Measurements from ENCODE around the gene DTNB.

The DTNB gene

DNA sequence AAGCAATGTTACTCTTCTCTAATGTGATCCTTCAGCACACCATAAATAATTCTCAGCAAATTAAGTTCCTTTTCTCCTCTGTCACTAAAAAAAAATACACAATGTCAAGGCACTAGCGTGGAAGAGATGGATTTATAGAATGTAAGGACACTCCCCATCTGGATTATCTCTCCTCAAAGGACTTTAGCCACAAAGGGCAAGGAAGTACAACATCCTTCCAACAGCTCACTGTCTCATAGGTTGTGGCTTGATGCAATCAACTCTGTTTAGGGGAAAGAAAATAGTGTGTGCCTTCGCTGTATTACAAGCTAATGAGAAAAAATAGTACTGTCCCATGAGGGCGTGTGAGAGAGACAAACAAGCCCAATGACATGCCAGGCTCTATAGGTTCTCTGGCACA lies 202.6 kb downstream of the DTNB start:
- no peak for DNase-seq (ENCODE audit: low read depth, low spot score)

DNA sequence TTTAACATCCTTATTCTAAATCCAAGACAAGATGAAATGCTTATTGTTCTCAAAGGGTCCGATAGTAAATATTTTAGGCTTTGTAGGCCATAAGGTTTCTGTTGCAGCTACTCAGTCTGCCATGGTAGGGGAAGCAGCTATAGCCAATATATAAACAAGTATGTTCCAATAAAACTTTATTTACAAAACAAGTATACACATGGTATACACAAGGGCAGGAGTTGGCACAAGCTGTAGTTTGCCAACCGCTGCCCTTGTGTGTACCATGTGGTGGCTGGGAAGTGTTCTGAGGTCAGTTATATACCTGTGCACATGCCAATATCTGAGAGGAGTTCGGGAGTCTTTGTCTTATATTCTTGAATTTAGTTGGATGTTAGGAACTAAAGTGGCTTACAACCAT lies 205.6 kb downstream of the DTNB start:
- no peak for DNase-seq (ENCODE audit: low read depth, low spot score)

DNA sequence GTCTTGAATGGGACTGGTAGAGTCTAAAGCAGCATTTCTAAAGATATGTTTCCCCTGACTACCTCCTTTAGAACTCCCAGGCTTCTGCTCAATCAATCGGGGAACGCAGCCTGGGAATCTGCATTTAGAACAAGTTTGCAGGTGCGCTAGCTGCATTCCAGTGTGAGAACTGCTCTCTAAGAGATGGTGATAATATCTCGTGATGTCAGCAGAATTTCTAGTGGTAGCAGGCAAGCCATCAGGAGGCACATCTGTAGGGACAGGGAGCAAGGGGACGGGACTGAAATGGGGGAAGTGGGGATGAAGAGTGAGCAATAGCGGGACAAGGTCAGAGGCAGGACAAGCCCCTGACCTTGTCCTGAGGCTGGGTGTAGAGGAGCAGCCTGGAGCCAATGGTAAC lies 211.4 kb downstream of the DTNB start:
- no peak for DNase-seq (ENCODE audit: low read depth, low spot score)

DNA sequence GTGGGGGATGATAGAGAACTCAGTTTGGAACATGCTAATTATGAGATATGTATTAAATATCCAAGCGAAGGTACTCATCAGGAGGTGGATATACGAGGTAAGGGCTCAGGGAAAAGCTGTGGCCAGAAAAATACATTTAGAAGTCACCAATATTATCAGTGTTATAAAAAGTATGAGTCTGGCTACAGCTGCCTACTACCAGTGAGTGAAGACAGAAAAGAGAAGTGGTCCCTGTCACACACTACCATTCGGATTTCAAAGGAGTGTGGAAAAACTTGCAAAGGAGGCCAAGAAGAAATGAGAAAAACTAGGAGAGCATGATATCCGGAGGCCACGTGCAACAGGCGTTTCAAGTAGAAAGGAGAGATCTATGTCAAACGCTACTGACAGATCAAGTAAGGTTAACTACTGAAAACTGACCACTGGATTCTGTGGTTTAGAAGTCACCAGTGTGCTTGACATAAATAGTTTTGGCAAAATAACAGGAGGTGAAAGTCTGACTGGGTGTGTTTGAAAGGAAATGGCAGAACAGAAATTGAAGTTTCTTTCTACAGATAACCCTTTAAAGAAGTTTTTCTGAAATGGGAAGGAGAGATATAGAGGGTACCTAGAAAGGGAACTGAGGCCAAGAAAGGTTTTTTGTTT lies 213.0 kb downstream of the DTNB start:
- no peak for DNase-seq (ENCODE audit: low read depth, low spot score)

DNA sequence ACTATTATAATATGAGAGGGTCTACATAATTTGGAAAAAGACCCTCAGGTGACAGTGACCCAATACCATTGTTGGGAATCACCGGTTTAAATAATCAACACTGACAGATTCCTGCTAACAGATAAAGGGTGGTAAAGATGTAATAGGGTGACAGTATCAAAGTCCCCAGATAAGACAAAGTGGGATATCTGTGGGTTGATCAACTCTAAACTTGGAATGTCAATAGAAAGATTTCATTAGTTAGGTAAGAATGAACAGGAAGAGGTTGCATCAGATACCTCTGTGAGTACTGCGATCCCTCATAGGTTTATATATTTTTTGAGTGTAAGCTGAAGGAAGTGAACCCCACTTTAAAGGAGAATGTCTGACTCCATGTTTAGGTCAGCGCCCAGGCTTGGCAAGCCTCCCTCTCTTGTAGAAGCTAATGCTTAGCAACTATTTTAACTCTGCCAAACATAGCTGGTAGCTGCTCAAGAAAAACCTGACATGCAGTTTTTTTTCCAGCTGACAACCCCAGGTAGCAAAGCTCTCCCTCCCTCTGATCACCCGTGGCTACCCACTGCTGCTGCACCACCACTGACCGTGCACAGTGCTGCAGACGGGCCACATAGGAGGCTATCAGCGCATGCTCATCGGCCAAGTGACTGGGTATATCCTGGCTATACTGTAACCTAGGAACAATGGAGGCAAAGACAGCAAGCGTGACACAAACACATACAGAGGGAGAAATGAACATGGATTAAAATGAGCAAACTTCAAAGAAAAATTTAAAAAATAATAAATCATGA lies 218.4 kb downstream of the DTNB start:
- no peak for DNase-seq (ENCODE audit: low read depth, low spot score)

DNA sequence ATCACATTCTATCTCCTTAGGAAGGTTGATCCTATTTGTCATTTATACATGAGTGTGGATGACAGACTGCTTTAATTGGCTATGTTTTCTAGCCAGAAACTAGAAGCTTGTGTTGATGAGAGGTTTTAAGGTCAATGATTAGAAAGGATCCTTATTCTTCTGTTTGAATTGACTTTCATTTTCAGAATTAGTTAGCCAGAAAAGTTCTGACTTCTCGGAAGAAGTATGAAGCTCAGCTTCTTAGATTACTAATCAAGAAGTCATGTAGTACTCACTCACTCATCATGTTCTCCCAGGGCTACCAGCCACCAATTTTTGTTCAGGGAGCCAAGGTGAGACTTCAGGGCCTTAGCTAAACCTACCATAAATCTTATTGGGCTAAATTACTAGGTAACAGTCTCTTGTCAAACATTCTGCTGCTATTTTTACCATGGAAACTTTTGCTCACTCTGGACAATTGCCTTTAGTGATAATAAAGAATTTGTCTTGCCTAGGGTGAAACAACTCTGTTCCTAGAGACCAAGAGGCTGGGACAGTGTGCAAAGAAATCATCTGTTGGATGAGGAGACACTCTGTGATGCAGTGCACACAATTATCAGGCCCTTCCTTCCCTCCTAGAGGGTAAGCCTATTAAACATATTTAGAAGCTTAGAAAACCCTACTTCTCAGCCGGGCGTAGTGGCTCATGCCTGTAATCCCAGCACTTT lies 220.0 kb downstream of the DTNB start:
- no peak for DNase-seq (ENCODE audit: low read depth, low spot score)

DNA sequence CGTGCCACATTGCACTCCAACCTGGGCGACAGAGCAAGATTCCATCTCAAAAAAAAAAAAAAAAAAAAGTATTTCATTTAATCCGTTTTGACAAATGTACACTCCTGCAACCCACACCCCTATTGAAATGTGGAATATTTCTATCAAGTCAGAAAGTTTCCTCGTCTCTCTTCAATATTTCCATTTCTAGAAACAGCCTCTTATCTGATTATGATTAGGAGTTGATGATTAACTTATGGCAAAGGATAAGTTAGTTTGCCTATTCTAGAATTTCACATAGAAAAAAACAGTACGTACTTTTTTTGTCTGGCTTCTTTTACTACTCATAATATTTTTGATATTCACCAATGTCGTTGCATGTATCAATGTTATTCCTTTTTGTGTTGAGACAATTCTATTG lies 224.6 kb downstream of the DTNB start:
- DNase-seq (ENCODE audit: low read depth, low spot score), result no peak

DNA sequence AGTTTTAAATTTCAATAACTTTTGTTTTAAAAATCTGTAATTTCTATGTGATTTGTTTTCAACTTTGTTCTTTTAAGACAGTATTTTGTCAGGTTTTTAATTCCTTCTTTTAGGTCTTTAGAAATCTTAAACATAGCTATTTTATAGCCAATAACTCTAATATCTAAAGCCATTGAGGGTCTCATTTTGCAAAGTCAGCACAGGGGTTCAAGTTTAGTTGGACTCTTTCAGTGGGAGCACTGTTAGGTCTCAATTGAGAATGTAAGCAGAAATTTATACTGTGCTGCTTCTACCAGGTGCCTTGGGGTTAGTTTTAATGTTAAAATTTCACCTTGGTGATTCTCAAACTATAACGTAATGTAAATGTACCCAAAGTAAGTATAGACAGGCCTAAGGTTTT lies 226.4 kb downstream of the DTNB start:
- no peak for DNase-seq (ENCODE audit: low read depth, low spot score)

DNA sequence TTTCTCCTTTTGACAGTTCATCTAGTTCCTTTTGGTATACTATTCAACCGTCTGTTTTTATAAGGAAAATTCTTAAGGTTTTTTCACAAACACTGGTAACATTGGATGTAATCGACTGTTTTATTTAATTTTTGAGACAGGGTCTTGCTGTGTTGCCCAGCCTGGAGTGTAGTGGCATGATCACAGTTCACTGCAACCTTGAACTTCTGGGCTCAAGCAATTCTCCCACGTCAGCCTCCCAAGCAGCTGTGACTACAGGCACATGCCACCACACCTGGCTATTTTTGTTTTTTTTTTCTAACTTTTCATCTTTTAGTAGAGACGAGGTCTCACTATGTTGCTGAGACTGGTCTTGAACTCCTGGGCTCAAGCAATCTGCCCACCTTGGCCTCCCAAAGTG lies 227.3 kb downstream of the DTNB start:
- DNase-seq (ENCODE audit: low read depth, low spot score), result no peak

DNA sequence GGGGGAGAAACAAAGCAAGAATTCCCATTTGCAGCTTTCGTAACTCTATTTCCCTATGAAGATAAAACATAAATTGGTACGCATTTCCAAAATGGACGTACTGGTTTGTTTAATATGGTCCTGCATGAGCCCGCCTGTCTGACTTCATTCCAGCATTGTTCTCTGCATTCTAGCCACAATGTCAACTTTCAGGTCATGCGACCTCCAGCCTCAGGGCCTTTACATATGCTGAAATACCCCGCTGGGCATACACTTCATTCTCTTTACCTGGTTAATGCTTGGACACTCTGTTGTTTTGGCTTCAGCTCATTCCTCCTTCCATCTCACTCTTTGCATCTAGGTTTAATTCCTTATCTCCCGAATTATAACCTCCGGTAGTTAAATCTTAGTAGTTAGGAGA lies 227.9 kb downstream of the DTNB start:
- DNase-seq (ENCODE audit: low read depth, low spot score), result peak; percentile 45

DNA sequence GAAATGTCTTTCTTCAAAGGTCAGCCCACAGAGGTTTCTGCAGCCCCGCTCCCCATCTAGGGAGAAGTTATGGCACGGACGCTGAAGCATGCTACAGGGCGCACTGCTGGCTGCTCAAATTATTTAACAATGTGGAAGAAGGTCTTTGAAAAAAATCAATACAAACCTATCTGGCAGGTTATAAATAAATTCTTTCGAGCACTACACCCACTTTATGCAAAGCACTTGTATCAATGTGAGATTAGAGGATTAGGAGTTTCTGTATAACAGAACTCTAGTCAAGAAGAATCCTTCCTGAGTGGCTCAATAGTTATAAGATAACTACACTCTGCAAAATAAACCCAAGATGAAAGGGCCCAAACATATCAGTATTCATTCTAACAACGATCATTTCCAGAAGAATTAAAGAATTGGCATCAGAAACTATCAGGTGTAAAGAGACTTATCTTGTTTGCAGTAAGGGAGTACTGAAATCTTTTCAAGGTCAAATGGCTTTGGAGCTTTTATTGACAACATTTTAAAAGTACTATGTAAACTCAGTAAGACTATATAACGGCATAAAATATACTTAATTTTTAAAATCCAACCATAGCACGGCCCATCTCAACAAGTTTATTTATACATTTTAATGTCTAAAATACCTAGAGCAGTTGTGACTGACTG lies 228.6 kb downstream of the DTNB start:
- DNase-seq (ENCODE audit: low read depth, low spot score), result no peak

DNA sequence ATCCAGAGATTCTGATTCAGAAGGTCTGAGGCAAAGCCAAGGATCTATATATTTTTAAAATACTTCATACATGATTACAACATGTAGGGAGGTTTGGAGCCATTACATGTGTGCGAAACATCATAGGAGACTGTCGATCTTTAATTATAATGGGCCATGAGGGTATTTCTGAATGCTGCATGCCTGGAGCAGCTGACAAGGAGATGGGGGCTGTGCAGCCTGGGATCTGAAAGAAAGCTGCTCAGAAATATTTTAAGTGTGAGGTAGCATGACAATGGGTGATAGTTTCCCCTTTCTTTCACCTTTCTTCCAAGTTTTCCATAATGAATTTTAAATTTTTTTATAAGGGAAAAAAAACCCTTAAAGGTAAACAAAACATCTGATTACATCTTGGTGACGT lies 229.6 kb downstream of the DTNB start:
- no peak for DNase-seq (ENCODE audit: low read depth, low spot score)

DNA sequence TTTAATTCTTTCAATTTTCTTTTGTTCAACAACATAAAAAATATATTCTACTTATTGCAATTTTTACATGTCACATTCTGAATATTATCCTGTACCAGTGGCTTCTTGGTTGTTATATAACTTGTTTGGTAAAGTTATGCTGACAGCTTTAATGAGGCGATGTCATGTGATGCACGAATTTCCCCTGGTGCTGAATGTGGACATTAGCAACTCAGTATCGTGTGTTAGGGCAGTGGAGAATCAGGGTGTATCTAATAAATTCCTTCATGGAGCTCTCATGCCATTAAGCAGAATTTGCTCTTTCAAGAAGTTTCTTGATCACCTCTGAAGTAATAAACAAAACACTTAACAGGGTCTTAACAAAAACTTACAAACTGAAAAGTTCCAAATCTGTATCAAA lies 232.0 kb downstream of the DTNB start:
- no peak for DNase-seq (ENCODE audit: low read depth, low spot score)

DNA sequence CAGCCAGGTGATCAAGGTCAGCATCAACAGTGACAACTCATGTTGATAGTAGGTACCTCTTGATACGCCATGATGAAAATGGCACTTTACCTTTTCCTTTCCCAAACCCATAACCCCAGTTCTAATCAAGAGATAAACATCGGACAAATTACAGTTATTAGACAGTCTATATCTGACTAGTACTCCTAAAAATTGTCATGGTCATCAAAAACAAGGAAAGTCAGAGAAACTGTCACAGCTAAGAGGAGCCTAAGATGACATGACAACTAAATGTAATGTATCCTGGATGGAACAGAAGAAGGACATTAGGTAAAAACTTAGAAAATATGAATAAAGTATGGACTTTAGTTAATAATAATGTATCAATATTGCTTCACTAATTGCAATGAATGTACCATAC lies 234.6 kb downstream of the DTNB start:
- DNase-seq (ENCODE audit: low read depth, low spot score), result no peak

DNA sequence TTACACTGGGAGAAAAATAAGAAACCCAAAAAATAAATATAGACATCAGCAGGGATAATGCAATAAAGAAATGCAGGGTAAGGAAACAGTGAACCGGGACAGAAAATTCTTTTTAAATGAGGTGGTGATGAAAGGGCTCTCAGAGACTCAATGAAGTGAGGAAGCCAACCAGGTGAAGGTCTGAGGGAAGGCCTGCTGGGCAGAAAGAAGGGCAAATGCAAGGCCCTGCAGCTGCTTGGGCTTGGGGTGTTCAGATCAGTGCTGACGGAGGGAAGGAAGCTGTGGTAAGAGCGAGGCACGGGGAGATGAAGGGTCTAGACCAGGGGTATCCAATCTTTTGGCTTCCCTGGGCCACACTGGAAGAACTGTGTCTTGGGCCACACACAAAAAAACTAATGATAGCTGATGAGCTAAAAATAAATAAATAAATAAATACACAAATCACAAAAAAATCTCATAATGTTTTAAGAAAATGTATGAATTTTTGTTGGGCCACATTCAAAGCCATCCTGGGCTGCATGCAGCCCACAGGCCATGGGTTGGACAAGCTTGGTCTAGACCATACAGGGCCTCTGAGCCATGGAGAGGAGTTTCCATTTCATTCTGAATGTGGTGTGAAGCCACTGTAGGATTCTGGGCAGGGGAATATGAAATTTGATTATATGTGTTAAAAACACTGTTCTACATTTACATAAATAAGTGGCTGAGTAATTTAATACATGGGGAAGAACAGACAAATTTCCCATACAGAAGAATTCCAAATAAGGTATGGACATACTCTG lies 235.3 kb downstream of the DTNB start:
- DNase-seq (ENCODE audit: low read depth, low spot score), result no peak

DNA sequence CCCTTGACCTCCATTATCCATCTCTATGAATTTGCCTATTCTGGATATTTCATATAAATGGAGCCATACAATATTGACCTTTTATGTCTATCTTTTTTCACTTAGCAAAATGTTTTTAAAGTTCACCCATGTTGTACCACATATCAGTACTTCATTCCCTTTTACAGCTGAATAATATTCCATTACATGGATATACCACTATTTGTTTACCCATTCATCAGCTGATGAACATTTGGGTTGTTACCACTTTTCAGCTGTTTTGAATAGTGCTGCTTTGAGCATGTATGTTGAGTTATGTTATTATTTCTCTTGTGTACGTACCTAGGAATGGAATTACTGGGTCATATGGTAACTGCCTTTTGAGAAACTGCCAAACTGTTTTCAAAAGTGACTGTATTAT lies 238.0 kb downstream of the DTNB start:
- no peak for DNase-seq (ENCODE audit: low read depth, low spot score)

DNA sequence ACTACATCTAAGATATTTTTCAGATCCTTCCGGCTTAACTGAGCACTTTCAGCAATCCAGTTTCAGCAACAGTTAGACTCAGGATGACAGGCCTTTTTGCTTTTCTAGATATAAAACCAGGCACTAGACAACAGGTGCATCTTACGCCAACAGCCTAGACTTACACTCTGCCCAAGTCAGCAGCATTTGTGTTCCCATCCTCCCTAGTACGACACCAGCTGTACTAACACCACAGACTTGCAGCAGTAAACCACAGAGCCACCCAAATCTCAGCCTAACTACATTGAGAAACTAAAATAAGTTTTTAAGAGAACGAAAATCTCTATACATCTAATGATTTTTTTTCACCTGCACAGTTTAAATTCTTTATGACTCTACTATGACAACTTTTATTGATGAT lies 241.8 kb downstream of the DTNB start:
- DNase-seq (ENCODE audit: low read depth, low spot score), result no peak

DNA sequence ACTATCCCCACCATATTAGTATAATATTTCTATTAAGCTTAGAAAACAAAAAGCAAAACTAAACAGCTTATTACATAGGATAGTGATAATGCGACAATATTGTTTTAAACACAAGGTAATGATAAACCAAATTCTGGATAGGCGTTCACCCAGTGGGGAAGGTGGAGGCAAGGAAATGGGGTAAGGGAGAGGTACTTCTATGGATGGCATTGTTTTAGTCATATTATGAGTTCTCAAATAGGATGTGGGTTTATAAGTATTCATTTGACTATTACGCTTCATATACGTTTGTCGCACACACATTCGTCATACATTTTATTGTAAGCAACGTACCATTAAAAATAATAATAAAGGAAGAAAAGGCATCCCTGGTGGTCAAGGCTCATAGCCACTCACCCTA lies 242.8 kb downstream of the DTNB start:
- no peak for DNase-seq (ENCODE audit: low read depth, low spot score)

DNA sequence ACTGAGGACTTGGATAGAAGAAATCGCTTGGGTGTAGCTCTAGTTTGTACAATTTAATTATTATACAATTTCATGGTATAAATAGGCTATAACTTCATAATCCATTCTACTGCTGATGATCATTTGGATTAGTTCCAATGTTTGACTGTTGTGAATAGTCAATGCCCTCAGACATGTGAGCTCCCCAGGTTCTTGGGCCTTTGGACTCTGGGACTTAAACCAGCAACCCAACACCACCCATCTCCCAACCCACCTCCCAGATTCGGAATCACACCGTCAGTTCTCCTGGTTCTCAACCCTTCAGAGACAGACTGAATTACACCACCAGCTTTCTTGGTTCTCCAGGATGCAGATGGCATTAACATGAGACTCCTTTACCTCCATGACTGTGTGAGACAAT lies 247.1 kb downstream of the DTNB start:
- DNase-seq (ENCODE audit: low read depth, low spot score), result no peak

DNA sequence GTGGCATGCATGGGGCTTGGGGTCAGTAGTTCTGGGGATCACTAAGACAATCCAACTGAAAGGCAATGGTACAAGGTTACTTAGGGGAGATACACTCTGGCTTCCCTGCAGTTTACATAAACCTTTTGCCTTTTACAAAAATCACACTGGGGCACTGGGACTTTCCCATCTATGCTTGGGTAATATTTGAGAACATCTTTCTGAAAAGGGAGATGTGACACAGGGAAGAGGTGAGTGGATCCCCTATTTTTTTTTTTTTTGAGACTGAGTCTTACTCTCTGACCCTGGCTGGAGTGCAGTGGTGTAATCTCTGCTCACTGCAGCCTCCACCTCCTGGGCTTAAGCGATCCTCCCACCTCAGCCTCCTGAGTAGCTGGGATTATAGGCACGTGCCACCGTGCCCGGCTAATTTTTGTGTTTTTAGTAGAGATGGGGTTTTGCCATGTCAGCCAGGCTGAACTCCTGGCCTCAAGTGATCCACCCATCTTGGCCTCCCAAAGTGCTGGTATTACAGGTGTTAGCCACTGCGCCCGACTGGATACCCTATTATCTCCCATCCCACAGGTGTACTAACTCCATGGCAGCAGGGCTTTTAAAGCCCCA lies 248.8 kb downstream of the DTNB start:
- no peak for DNase-seq (ENCODE audit: low read depth, low spot score)

DNA sequence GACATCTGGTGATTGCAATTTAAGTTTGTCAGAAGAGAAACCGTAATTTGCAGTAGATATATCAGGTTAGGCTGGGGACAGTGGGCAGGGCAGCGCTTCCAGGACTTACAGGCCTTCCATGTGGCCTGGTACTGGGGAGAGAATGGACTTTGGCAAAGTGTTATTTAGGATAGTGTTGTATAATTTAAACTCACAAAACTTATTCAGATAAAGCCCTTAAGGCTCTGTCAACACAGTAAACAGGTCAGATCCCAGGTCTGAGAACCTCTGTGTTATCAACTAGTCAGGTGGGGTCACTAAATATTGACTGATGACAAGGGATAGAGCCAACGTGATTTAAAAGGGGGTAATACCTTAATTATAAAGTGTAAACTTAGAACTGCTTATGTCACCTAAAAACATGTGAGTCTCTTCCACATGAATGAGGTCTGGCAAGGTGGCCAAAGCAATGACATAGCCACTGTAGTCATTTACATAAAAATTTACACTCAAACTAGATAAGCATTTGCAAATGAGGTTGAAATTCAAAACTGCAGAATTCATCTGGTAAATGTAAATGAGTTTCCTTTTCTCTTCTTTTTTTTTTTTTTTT lies 251.5 kb downstream of the DTNB start:
- DNase-seq (ENCODE audit: low read depth, low spot score), result no peak

Measured in iPS DF 19.7 (cell line).